Sciatic nerve (tissue), 2 donors: Measurements from ENCODE around the gene CRKL. TPM values are rescaled to one million over a fixed set of nuclear protein-coding genes. Genes with fewer than 3 reads are reported as not detected.

ENCODE experiments used
- ATAC-seq: fragments of 200-7000 bp; cut with Tn5 transposase; one replicate; pipeline ENCODE4 v1.9.1; 2020; ENCODE audit warnings: mild to moderate bottlenecking, moderate library complexity
- DNase-seq: peaks from one replicate; pipeline ENCODE4 v3.0.0-alpha.2; 2020; ENCODE audit warnings: low spot score
- intact Hi-C: fragments of 100-400 bp; cut with DNase I; formaldehyde crosslinking; loops from one replicate; pipeline ENCODE4 v1.14.2; 2022
- total RNA-seq: library from RNA; stranded (reverse); fragmentation: NEBNext Ultra II Directional; extraction: Animal tissue kit (Norgen Biotek cat#: 25700); gene quantifications from one replicate; pipeline ENCODE4 v1.2.1, GENCODE V29; 2021
- donor health status: DM: no; HTN: no; CAD: no.
- donor health status: DM: no; HTN: no; CAD: no.

CRKL gene
- total RNA-seq, 1 donor from 2014 or later = 61.4 TPM

DNA sequence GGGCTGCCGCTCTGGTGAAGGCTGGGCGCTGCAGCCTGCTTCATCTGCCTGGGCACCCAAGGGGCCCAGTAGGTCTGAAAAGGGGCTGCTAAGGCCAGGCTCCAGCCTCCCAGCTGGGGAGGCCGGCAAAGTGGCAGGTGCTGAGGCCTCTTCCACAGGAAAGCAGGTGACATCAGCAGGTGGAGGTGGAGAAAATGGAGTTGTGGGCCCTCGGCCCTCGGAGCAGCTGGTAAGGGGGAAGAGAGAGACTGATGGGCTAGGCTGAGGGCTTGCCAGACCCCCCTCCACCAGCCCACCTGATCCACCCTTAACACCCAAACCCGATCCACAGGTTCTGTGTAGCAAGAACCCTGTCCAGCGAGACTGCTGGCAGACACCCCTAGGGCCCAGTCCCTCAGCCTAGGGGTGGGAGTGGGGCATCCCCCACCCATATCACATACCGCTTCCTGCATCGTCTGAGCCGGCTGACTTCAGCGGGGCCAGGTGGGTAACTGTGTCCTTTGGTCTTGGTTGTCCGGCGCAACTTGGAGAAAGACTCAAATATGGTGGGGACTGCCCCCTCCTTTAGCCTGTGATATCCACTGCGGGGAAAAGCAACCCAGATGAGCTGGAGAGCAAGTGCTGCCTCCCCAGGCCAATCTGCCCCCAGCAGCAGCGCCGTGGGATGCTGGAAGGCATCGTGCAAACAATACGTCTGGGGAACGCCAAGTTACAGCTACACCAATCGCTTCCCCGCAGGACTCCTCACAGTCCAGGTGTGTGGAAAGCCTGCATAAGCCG, 83.2 kb downstream of the CRKL start:
- DNase-seq (no peak), ATAC-seq (no peak)
- intact Hi-C loops = no loop called here

DNA sequence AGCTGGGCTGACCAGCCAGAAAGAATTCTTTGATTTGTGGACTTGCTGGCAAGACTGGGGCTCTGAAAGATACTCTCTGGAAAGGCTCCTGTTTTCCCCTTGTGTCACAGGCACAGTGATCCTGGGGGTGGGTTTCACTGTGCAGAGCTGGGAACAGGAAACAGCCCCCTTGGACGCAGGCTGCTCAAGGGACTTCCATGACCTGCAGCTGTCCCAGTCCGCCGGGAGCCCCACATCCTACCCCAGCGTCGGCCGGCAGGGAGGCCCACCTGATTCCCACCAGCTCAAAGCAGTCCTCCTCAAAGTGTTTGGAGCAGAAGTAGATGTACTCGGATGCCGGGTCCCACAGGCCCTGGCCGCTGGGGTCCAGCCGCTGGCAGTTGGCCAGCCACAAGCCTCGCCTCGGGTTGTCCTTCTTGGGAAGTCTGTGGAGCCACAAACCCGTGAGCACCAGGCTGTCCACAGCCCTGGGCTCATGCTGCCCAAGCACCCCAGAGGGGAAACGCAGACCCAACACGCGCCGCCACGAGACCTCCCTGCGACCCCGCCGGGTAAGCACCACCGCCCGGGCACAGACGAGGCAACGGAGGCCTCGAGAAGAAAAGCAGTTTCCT, 83.9 kb downstream of the CRKL start:
- intact Hi-C loops = no loop called here
- DNase-seq (no peak), ATAC-seq (peak; percentile 0)

DNA sequence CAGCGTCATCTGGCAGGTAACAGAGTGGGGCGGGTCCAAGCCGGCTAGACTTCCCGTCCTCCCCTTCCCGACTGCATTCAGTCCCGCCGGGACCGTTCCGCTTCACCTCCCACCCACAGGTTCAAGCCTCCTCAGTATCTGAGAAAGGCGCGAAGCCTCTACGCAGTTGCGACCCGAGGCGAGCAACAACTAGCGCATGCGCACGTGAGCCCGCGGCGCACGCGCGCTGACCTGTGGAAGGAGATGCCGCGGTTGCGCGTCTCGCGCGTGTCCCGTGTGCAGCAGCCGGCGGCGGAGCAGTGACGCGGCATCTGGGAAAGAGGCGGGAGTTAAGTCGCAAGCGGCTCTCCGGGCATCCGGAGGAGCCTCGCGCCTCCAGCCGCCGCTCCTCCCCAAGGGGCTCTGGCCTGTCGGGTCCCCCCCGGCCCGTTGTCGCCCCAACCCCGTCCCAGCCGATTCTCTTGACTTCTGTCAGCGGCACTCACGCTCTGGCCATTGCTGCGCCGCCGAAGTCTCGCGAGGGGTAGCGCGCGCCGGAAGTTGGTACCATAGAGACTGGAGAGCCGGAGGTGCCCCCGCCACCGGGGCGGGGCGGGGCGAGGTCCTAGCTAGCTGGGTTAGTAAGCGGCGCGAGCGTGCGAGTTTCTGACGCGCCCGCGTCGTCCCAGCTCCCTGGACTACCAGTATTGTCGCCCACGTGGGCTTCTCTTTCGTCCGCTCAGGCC, 84.6 kb downstream of the CRKL start, which contains the start of gene THAP7:
THAP7 (minus strand) TSS at position 518 of the 725 bp plus-strand sequence; CDS start at position 311, 207 bp downstream.
- intact Hi-C loops = no loop called here
- peak; percentile 98 for DNase-seq
- peak; percentile 97 for ATAC-seq

Other genes with a start within 250 kb of the CRKL start
- 1.6 TPM for gene SERPIND1, start 143.3 kb upstream of the CRKL start, total RNA-seq
- 116 TPM for gene PI4KA, start 58.6 kb upstream of the CRKL start, total RNA-seq
- 26.3 TPM for gene SNAP29, start 58.4 kb upstream of the CRKL start, total RNA-seq
- 2.1 TPM for gene AIFM3, start 49.8 kb downstream of the CRKL start, total RNA-seq
- 72.9 TPM for gene LZTR1, start 64.9 kb downstream of the CRKL start, total RNA-seq
- 21.9 TPM for gene THAP7, start 84.7 kb downstream of the CRKL start, total RNA-seq
- gene P2RX6, start 97.8 kb downstream of the CRKL start, total RNA-seq = 2.3 TPM
- 0.89 TPM for gene SLC7A4, start 115.2 kb downstream of the CRKL start, total RNA-seq
- gene LRRC74B, start 128.5 kb downstream of the CRKL start, total RNA-seq = not detected